Non-pigmented ciliary epithelial cell (primary cell): Measurements from ENCODE around the gene DCXR.

ENCODE experiments used
- DNase-seq: peaks from one replicate; pipeline ENCODE4 v3.0.0-alpha.2; 2010; ENCODE audit warnings: low read depth

The DCXR gene

DNA sequence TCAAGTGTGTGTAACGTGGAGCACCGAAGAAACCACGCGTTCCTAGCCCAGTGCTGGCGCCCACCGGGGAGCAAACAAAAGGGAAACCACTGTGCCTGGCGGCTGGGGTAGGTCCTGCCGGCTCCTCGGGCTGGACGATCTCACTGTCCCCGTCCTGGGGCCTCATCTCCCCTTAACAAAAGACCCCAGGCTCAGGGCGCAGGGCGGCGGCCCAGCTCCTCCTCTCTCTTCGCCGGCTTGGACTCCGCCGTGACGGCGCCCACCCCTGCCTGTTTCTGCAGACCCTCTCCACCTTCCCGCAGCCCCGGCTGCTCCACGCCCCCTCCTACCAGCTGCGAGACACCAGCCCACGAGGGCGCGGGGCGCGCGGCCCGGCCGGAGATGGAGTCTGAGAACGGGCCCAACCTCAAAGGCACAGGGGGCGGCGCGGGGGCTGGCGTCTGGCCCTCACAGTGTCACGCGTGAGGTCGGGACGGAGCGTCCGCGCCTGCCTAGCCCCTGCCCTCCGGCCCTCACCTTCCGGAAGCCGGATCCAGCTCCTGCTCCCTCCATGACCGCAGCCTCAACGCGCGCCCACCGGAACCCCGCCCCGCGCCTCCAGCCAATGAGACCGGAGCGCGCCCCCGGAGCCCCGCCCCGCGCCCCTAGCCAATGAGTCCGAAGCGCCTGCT is 15.1 kb downstream of the DCXR start, which contains the start of gene CENPX:
TSS of gene CENPX (minus strand) at position 569 of the 671 bp plus-strand sequence. CDS start at position 552, 17 bp downstream.
- no peak for DNase-seq

DNA sequence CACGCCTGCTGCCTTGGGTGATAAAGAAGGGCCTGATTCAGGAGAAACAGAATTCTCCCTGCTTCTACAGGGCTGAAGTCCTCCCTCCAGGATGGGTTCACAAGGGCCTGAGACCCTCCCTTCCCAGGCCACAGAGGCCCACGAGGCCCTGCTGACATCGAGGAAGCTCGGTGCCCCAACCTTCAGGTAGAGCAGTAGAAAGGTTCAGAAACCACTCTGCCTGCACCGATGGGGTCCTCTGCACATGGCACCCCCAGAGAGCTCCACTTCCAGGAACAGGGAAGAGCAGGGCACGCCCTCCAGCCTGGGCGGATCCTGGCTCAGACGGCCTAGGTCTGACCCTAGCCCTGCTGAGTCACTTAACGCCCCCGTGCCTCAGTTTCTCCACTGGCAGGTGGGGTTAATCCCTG is 15.6 kb downstream of the DCXR start:
- no peak for DNase-seq

DNA sequence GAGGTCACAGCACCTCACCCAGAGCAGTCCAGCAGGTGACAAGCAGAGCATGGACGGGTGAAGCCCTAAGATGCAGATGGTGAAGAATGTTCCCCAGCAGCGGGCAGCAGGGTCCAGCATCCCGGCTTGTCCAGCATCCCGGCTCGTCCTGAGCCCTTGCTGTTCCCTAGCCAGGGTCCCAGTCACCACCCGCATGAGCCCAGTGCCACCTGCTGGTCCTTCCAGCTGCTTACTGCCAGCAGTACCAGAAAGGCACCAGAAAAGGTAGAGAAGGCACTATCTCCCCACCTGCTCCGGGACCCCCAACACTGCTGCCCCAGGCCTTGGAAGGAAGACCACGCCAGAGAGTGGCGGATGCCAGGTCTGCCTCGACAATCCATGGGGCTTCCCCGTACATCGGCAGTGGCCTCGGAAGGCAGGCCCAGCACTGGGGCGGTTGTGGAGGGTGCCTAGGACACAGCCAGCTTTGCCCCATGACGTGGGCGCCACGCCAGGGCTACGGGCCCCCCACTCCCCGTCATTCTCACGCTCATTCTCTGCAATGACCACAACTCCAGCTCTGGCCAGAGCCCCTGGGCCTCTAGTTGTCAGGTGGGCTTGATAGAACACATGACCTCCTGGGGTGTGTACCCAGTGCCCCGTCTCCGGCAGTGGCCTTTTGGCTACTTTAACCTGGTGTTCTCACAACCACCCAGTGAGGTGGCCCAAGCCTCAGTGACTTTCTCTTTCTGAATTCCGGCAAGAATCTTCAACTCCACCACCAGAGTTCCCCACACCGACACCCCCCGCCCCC is 16.2 kb downstream of the DCXR start:
- no peak for DNase-seq

DNA sequence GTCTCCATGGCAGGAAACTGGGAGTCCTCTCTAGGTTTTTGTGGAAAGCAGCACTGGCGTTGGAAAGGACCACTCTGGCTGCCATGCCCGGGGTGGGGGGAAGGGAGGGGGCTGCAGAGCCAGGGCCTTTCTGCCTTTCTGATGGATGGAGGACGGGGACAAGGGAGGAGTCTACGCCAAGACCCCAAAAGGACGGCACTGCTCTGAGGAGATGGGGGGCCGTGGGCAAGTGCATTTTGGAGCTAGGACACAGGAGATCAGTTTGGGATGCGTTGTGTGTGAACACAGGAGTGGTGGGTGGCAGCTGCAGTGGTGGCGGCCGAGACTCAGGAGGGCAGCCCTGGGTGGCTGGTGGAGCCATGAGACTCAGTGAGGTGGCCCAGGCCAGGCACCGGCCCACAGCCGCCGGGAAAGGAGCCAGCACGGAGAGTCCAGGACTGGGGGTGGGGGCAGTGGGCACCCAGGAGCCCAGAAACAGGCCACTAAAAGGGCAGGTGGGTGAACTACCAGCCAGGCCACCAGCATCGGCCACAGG is 16.9 kb downstream of the DCXR start:
- no peak for DNase-seq

DNA sequence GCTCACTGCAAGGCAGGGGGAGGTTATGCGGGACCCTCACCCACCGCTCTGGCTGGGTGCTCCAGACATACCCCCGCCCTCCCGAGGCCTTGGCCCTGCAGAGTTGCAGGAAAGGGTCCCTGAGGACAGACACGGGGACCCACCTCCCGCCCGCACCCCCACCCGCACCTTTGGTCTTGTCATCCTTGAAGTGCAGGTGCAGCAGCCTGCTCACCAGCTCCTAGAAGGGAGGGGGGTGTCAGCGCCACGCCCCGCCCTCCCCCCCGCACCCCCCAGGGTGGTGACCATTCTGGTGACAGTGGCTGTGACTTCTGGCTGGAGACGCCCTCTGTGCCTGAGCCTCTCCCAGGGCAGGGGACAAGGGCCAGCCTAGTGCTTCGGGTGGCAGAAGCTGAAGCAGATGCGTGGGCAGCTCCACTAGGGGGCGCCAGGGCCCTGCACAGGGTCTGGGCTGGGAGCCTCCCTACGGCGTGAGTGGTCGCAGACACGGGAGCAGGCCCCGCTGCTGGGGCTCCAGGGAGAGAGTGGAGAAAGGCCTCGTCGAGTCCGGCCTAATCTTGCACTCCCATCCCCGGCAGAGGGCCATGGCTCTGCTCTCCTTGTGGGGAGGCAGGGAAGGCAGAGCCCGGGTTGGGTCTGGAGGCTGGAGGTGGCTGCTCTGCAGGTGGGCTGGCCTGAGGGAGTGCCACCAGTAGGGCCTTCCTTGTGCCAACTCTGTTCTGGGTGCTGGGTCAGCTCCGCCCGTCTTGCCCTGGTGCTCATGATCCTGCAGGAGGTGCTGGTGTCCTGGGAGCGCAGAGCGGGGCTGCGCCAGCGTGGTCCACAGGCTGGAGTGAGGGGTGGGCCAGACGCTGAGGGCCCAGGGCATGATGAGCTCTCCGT is 17.6 kb downstream of the DCXR start:
- DNase-seq = no peak

DNA sequence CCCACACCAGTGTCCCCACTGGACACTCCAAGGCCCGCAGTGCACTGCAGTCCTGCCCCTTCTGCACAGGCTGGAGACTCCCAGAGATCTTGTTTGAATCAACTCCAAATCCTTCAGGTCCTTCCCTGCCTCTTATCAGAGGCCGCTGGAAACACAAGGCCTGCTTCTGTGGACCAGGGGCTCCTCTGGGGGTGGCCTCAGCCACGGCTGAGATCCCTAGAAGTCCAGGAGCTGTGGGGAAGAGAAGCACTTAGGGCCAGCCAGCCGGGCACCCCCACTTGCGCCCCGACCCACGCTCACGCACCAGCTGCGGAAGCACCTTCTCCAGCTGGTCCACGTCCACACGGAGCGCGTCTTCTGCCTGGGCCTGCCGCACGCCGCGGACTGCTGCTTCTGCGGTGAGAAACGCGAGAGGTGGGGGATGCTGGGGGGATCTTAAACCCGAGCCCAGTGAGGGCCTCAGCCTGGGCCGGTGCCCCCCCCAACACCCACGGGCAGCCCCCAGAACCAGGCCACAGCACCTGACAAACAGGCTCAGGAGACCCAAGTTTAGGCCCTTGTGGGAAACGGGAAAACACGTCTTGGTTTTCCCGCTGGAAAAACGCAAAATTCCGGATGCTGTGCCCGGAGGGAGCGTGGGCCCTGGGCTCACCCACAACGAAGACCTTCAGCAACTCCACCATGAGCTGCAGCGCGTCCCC is 18.4 kb downstream of the DCXR start:
- DNase-seq = no peak

DNA sequence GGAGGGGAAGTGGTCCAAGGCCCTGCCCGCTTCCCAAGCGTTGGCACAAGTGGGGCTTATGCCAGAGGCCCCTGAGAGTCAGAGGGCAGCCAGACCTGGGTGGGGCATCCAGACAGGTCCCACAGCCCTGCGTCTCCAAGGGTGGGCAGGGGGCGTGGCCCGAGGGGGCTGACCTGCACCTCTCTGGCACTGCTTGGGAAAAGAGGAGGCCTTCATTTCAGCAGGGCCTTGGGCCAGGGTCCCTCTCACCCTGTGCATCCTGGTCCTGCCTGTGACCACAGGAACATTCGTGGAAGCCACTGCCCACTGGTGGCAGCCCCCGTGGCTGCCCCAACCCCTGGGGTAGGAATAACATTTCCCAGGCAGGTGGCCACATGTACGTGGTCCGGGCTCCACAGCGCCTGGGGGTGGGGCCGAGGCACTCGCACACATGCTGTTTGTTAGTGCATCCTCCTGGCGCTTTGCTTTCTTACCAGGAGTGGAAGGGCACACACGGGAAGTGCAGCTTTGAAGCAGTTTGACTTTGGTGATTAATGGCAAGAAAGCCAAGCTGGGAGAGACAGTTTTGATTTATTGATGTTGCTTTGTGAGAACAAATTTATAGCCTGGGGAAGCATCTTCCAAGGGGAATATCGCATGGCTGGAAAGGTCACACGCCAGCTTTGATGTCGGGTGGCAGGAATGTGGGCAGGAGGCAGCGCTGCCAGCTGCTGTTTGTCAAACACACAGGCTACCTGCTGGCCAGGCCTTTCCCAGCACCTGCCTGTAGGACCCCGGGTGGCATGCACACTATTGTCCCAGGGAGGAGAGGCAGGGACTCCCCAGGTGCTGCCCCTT is 19.1 kb downstream of the DCXR start:
- no peak for DNase-seq

DNA sequence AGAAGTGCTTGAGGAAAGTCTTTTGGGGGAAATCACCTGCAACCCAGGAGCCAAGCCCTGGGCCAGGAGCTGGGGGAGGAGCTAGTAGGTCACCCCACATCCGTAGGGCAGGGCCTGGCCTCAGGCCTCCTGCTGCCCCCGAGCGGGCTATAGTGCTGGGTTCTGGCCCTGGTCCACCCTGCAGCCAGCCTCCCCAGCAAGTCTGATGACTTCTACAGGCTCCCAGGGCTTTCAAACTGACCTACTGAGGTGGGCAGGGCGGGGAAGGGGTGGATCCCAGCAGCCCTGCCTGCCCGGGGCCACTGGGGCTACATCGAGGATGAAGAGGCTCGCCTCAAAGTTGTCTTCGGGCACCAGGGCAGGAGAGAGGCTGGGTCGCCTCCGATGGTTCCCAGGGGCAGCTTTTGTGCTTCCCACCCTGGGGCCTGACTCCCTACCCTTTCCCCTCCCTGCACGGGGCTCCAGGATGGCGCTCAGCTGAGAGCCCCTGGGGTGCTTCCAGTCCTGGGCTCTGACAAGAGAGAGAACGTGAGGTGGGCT is 19.8 kb downstream of the DCXR start:
- DNase-seq = no peak

DNA sequence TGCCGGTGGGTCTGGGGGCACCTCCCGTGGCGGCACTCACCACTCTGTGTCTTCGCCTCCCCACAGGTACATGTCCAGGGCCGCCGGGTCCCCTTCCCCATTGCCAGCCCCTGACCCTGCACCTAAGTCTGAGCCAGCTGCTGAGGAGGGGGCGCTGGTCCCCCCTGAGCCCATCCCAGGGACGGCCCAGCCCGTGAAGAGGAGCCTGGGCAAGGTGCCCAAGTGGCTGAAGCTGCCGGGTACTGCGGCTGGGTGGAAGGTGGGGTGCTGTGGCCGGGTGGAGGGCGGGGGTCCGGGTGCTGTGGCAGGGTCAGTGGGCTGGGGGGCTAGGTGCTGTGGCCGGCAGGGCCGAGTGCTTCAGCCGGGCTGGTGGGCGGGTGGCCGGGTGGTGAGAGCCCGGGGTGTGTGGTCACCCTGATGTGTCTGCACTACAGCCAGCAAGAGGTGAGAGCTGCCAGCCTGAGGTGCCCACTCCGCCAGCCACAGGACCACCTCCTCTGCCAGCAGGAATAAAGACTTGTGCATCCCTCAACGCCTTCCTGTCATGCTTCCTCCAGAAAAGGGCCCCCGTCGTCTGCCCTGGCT is 20.5 kb downstream of the DCXR start:
- no peak for DNase-seq

DNA sequence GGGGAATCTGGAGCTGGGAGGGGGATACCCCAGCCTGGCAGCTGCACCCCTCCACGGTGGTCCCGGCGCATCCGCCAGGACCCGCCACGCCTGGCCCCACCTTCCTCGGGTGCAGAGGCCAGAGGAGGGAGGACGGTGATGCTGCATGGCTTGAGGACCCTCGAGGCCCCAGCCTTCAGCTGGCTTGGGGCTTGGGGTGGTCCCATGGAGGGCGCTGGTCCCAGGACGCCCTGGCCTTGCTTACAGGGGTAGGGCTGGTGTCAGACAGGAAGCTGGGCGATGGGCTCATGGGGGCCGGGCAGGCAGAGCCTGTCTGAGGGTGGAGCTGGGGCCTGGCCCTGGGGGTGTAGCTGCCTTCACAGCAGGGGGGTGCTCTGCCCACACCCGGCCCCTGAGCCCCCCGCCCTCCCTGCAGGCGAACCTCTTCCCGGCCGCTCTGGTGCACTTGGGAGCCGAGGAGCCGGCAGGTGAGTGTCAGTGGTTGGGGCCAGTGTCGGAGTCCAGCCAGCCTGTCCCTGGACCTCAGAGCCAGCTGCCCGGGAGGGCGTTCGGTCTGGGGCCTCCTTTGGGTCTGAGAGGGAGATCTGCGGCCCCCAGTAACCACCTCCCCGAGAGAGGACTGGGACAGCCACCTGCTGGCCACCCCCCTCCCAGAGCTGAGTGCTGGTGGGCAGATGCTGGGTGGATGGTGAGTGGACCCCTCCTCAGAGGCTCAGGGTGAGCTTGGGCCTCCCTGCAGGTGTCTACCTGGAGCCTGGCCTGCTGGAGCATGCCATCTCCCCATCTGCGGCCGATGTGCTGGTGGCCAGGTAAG is 21.2 kb downstream of the DCXR start:
- DNase-seq = no peak

DNA sequence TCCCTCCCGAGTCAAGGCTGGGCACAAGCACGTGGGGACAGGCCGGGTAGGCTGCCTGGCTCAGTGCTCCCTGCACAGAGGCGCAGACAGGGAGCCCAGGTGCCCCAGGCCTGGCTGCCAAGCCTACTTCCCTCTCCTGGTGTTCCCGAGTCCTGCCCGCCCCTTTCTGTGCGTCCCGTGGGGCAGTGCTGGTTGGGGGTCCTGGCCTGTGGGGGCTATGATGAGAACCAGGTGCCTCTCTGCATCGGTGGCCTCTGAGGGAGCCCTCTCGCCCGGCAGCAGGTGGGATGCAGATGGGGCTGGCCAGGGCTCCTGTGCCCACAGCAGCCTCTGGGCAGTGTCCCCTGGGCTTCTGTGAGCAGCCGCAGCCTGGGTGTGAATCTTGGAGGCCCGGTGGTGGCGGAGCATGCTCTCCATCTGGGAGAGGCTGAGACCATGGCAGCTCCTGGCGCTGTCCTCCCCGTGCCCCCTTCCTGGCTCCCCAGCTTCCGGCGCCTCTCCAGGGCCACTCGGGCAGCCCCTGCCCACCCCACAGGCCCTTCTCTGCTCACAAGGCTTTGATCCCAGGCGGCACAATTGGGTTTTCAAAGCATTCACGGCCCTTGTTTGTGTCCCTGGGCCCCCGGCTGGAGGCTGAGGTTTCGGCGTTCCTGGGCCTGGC is 22.1 kb downstream of the DCXR start:
- no peak for DNase-seq

DNA sequence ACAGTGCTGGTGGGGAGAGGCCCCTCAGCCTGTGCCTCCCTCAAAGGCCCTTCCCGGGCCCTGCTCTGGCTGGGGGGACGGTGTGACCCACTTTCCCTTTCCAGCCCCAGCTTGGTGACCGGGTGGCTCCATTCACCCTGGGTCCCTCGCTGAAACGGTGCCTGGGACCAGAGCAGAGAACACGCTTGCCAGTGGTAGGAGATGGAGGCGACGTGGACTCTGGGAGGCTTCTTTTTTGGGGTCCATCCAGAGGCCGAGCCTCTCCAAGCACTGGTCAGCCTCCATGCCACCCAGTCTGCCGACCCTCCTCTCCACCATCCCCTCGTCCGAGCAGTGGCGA is 22.6 kb downstream of the DCXR start:
- no peak for DNase-seq

DNA sequence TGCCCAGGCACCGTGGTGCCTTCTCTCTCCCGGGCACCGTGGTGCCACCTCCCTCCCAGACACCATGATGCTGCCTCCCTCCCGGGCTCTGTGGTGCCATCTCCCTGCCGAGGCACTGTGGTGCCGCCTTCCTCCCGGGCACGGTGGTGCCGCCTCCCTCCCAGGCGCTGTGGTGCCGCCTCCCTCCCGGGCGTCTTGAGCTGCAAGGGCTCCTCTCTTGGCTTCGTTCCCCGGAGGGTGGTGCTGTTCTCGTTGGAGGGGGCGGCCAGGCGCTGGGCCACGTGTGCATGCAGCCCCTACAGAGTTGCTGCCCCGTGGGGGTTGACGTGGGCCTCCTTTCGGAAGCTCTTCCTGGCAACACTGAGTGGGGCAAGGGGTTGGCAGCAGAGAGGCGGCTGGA is 23.1 kb downstream of the DCXR start:
- no peak for DNase-seq

DNA sequence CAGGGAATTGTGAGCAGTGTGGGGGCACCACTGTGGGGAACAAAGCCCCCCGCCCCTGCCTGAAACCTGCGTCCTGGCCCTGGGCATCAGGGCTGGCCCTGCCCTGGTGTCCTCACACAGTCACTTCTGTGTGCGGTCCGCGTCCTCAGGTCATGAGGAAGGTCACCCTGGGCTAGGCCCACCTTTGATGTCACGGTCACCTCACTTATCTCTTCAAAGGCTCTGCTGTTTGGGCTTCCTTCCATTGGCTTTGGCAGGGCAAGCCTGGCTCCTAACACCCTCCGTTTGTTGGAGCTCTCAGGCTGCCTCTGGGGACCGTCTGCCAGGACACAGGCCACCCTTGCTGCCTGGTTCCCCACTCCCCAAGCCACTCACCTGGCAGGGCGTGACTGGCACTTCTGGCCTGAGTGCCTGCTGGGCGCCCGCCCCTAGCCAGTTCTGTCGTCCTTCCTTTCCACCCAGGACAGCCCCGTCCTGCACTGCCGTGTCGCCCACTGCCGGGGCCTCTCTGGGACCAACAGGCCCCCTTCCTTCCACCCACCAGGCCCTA is 23.6 kb downstream of the DCXR start:
- no peak for DNase-seq

DNA sequence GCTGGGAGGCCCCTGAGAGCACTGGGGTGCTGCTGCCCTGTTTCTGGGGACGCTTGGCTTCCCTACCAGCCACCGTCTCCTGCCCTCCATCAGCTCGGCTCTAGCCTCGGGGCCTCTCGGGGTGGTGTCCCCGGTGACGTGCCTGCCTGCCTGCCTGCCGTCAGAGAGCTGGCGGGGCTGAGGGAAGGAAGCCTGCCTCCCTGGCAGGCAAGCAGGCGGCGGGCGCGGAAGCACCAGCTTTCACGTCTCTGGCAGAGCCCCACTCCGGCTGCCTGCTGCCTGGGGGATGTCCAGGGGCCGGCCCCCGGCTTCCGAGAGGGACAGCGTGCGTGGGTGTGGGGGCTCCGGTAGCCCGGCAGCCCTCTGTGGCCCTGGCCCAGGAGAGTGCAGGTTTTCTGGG is 24.2 kb downstream of the DCXR start:
- DNase-seq = no peak

DNA sequence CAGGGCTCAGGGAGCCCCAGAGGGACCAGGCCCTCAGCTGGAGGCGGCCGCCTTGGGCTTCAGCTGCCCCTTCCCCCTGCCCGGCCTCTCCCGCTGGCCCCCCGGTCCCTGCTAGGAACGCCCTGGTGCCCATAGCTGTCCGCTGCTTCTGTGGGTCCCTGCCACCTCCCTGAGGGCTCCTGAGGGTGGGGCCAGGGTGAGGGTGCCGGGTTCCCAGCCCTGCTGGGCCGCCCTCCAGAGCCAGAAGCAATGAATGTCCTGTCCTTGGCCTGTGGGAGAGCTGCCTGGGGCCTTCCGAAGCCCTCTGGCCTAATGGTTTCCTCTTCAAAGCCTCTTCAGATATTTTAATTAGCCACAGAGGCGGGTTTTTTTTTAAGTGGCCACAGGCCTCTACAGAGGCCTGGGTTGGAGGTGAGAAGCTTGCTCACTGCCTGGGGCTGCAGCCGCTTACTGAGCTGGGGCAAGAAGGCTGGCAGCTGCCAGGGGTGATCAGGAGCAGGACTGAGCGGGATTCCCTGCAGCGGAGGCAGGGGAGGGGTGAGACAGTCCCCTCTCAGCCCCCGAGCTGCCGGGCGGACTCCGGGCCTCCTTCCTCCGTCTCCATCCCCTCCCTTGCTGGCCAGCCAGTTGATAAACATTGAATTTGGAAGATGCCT is 24.7 kb downstream of the DCXR start:
- DNase-seq = no peak

DNA sequence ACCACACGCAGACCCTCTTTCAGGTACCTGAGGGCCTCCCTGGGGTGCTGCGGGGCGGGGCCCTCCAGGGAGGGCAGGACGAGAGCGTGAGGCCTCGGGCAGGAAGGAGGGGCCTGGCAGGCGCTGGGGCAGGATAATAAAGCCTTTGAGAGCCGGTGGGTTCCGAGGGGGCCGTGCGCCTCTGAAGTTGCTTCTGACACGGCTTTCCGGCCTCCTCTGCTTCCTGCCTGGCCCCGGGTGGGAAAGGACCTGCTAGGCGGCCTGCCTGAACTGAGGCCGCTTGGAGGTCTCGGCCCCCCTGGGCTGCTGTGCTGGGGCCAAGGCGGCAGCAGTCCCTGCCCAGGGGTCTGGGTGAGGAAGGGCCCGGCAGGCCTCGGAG is 25.2 kb downstream of the DCXR start:
- no peak for DNase-seq

DNA sequence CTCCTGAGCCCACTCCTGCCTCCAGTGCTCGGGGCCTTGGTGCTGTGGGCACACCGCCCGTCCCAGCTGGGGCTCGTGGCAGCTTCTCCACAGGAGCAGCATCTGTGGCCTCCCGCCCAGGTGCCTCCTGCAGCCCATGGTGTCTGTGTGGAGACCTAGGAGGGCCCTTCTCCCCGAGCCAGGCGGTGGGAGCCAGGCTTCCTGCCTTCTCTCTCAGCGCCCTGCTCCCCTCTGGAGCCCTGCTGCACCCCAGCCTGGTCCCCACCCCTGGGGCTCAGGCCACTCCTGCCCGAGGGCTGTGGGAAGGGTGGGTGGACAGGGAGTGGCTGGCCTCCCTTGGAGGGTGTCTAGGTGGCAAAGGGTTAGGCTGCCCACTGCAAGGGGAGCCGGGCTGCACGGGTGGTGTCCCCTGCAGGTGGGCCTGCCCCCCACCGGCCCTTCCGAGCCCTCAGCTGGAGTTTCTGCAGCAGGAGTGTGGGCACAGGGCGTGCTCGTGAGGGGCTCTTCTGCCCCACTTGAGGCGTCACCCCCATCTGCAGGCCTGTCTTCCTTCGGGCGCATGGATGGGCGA is 25.8 kb downstream of the DCXR start:
- no peak for DNase-seq
